Peyer's patch (tissue), 4 donors: ENCODE data around the gene CD72.

Source experiments
- CTCF ChIP-seq, 6 experiments: fragments of 450-650 bp in 4 of 6; fragments of 200-600 bp in 2 of 6; sonication (generic) in 1 of 6; IDR thresholded peaks; one replicate each; pipeline ENCODE4 v1.5.1; 2017 to 2019; ENCODE audit warnings: antibody characterized with exemption in 6 of 6, mild to moderate bottlenecking in 3 of 6, moderate library complexity in 1 of 6
- POLR2A ChIP-seq, 2 donors: fragments of 450-650 bp; IDR thresholded peaks; one replicate each; pipeline ENCODE4 v1.5.1; 2017; ENCODE audit warnings: antibody characterized with exemption in 2 of 2, mild to moderate bottlenecking in 2 of 2, moderate library complexity in 2 of 2

DNA sequence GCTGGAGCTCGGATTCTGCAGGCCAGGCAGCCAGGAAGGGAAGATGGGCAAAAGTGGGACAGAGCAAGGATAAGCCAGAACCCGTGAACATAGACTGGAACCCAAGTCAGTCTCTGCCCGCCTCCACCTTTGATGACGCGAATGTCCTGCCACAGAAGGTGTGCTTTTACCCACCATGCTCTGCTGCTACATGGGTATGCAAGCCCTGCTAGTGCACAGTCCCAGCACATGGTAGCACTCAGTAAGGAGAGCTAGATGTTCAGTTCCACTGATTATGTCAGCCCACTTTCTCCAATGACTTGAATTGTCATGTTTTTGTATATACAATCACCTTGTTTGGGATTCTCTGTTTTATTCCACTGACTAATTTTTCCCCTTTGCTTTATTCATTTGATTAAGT lies 11.4 kb upstream of the CD72 start:
- TF ChIP-seq POLR2A (IDR thresholded peaks at IDR 0.05) (no peak), CTCF (IDR thresholded peaks at IDR 0.05) (no peak)
